Measurements from ENCODE around the gene ZNF468.
"Not testable (repeated sequence)": the region's sequence is repeated elsewhere in the genome, so short reads cannot be mapped to it uniquely, and the experiment has no call there.

ZNF468 gene

GRCh38 chr19:52825765-52826164, 31.7 kb downstream of the ZNF468 start:
- DNase-seq (ENCODE audit: low read depth, low spot score) = no peak

- DNase-seq (ENCODE audit: low read depth, low spot score) = no peak
These were observed 33.7 kb downstream of the ZNF468 start for GRCh38 chr19:52823676-52824075.

- peak; percentile 5 for DNase-seq (ENCODE audit: low read depth, low spot score)
These were observed 36.0 kb downstream of the ZNF468 start, which contains the start of gene ZNF28 for GRCh38 chr19:52821204-52821960. Gene ZNF28 (minus strand): TSS chr19:52821633. CDS start chr19:52817958, 3,675 bp downstream.

GRCh38 chr19:52820472-52821203, 36.8 kb downstream of the ZNF468 start:
- not testable (repeated sequence) for DNase-seq (ENCODE audit: low read depth, low spot score)

- DNase-seq (ENCODE audit: low read depth, low spot score) = no peak
These were observed 47.6 kb downstream of the ZNF468 start for GRCh38 chr19:52809801-52810200.

- not testable (repeated sequence) for DNase-seq (ENCODE audit: low read depth, low spot score)
These were observed 57.3 kb downstream of the ZNF468 start for GRCh38 chr19:52799950-52800640.

GRCh38 chr19:52789440-52789839, 68.0 kb downstream of the ZNF468 start:
- DNase-seq (ENCODE audit: low read depth, low spot score) = no peak

Data from activated naive CD8-positive, alpha-beta T cell treated with anti-CD3 and anti-CD28 coated beads, Interleukin-2, amount 50 U/mL, for 16 hours (primary cell).